Naive B cell (primary cell): ENCODE results near the gene COL24A1. TPM values are rescaled to one million over a fixed set of nuclear protein-coding genes. Genes with fewer than 3 reads are reported as not detected.
"Not testable (repeated sequence)": the region's sequence is repeated elsewhere in the genome, so short reads cannot be mapped to it uniquely, and the experiment has no call there.

ENCODE experiments used
- ATAC-seq, 2 donors: fragments of 150-1000 bp; cut with Tn5 transposase; 2 replicates each; pipeline ENCODE4 v1.10.0; 2021; ENCODE audit warnings: low read depth in 2 of 2, mild to moderate bottlenecking in 2 of 2, moderate library complexity in 2 of 2
- DNase-seq: peaks from one replicate; pipeline ENCODE4 v3.0.0; 2022
- H3K27ac Mint-ChIP-seq, 6 donors: one replicate each; pipeline ENCODE4 v1.8.0; 2020 to 2022; ENCODE audit warnings: mild to moderate bottlenecking in 6 of 6, mixed read lengths in 6 of 6, moderate library complexity in 5 of 6, inconsistent platforms in 2 of 6
- H3K27me3 Mint-ChIP-seq, 3 donors: one replicate each; pipeline ENCODE4 v1.8.0; 2021 to 2022; ENCODE audit warnings: mixed read lengths in 3 of 3, mild to moderate bottlenecking in 1 of 3
- H3K36me3 Mint-ChIP-seq, 2 donors: one replicate each; pipeline ENCODE4 v1.8.0; 2020 to 2022; ENCODE audit warnings: mixed read lengths in 2 of 2, inconsistent platforms in 1 of 2, mild to moderate bottlenecking in 1 of 2
- H3K4me1 Mint-ChIP-seq, 3 donors: one replicate each; pipeline ENCODE4 v1.8.0; 2020 to 2022; ENCODE audit warnings: mixed read lengths in 3 of 3, inconsistent platforms in 1 of 3, mild to moderate bottlenecking in 1 of 3, moderate library complexity in 1 of 3
- H3K4me3 Mint-ChIP-seq, 8 donors: one replicate each; pipeline ENCODE4 v1.8.0; 2020 to 2022; ENCODE audit warnings: mild to moderate bottlenecking in 8 of 8, mixed read lengths in 8 of 8, moderate library complexity in 8 of 8, inconsistent platforms in 2 of 8
- H3K9me3 Mint-ChIP-seq, 7 donors: one replicate each; pipeline ENCODE4 v1.8.0; 2020 to 2022; ENCODE audit warnings: mixed read lengths in 7 of 7, mild to moderate bottlenecking in 5 of 7, inconsistent platforms in 2 of 7, moderate library complexity in 1 of 7
- polyA plus RNA-seq, 6 donors: library from polyadenylated mRNA; unstranded; fragments of 300-500 nt; fragmentation: Illumina TruSeq; gene quantifications; one replicate each; pipeline ENCODE4 v1.2.3, GENCODE V29; 2021; ENCODE audit warnings: low read depth in 6 of 6

The COL24A1 gene
- polyA plus RNA-seq, 6 donors from 2014 or later = not detected

- Mint-ChIP-seq H3K4me3 (no peak overlapping the region), H3K4me1 (no peaks in the 10 kb centered on the region), H3K27ac (no peak overlapping the region), H3K36me3 (no peaks in the 10 kb centered on the region), H3K27me3 (no peaks in the 10 kb centered on the region), H3K9me3 (peaks cover 0 to 19% (median 4%) of the 10 kb centered on the region in 7 donors)
- ATAC-seq (no peak), DNase-seq (no peak)
Measured at GRCh38 chr1:85983316-85983715, 173.3 kb downstream of the COL24A1 start.

DNA sequence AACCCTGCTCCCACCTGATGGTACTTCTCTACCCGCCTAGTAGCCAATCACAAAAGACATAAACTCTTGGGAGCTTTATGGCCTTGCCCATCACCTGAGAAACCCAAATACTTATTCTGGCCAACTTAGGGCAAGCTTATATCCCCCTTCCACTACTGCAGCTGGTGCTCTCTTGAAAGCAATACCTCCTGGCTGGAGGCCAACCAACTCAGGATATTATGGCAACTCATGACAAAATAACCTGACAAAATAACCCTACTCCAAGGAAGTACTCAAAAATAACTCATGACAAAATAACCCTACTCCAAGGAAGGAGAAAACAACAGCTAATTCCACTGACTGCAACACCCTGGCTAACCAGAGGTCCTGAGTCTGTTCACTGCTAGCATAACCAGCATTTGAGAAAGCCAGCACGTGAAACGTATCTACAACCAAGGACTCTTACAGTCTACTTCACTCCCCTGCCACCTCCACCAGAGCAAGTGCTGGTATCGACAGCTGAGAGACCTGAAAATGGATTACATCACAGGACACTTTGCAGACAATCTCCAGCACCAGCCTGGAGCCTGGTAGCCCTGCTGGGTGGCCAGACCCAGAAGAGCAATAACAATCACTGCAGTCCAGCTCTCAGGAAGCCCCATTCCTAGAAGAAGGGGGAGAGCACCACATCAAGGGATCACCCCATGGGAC, 179.9 kb downstream of the COL24A1 start:
- Mint-ChIP-seq H3K4me1 (no peaks in the 10 kb centered on the region), H3K27ac (no peak overlapping the region), H3K4me3 (no peak overlapping the region), H3K9me3 (peaks cover 0 to 34% (median 10%) of the 10 kb centered on the region in 7 donors), H3K27me3 (no peaks in the 10 kb centered on the region), H3K36me3 (peaks cover 0 to 10% of the 10 kb centered on the region in 2 donors)
- ATAC-seq (no peak), DNase-seq (no peak)

GRCh38 chr1:85975912-85976371, 180.6 kb downstream of the COL24A1 start:
- Mint-ChIP-seq H3K9me3 (peaks cover 0 to 34% (median 10%) of the 10 kb centered on the region in 7 donors), H3K4me3 (no peak overlapping the region), H3K36me3 (peaks cover 0 to 10% of the 10 kb centered on the region in 2 donors), H3K27ac (no peak overlapping the region), H3K27me3 (no peaks in the 10 kb centered on the region), H3K4me1 (no peaks in the 10 kb centered on the region)
- ATAC-seq (no peak), DNase-seq (no peak)

DNA sequence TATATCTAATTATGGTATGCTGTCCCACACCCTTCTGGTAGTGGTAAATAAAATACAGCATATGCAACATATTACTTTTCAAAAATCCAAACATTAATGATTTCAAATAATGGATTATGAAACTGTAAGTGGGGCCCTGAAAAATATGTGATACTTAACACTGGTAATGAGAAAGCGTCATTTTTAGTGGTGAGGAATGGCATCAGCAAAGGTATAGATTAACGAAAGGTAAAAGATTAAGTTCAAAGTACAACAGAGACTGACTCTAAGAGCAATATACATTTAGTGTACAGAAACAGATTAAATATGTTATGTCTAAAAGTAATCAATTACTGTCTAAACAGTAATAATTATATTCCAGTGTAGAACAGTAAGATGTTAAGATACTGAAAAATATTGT, 194.1 kb downstream of the COL24A1 start:
- H3K4me1 Mint-ChIP-seq = no peaks in the 10 kb centered on the region
- no peaks in the 10 kb centered on the region for H3K27me3 Mint-ChIP-seq
- DNase-seq (no peak), ATAC-seq (no peak)
- H3K4me3 Mint-ChIP-seq = no peak overlapping the region
- no peaks in the 10 kb centered on the region for H3K36me3 Mint-ChIP-seq
- H3K9me3 Mint-ChIP-seq = peaks cover 0 to 4% (median 0%) of the 10 kb centered on the region in 7 donors
- H3K27ac Mint-ChIP-seq = no peak overlapping the region

- Mint-ChIP-seq H3K4me3 (no peak overlapping the region), H3K27ac (peak overlapping the region in 1 of 6 donors; percentile 6), H3K36me3 (no peaks in the 10 kb centered on the region), H3K9me3 (peaks cover 0 to 5% (median 0%) of the 10 kb centered on the region in 7 donors), H3K27me3 (no peaks in the 10 kb centered on the region), H3K4me1 (no peaks in the 10 kb centered on the region)
- DNase-seq (no peak), ATAC-seq (no peak)
Measured at GRCh38 chr1:85957760-85958159, 198.8 kb downstream of the COL24A1 start.

DNA sequence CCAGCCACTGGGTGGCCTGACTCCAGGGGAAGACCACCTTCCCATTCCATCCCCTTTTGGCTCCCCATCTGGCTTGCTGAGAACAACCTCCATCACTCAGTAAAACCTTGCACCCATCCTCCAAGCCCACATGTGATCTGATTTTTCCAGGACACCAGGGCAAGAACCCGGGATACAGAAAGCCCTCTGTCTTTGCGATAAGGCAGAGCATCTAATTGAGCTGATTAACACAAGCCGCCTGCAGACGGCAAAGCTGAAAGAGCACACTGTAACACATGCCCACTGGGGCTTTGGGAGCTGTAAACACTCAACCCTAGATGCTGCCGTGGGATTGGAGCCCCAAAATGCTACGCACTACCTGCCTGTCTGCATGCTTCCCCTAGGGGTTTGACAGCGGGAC, 201.4 kb downstream of the COL24A1 start:
- H3K9me3 Mint-ChIP-seq, H3K27ac Mint-ChIP-seq, ATAC-seq, DNase-seq, H3K27me3 Mint-ChIP-seq, H3K4me3 Mint-ChIP-seq, H3K36me3 Mint-ChIP-seq, H3K4me1 Mint-ChIP-seq: not testable (repeated sequence)

DNA sequence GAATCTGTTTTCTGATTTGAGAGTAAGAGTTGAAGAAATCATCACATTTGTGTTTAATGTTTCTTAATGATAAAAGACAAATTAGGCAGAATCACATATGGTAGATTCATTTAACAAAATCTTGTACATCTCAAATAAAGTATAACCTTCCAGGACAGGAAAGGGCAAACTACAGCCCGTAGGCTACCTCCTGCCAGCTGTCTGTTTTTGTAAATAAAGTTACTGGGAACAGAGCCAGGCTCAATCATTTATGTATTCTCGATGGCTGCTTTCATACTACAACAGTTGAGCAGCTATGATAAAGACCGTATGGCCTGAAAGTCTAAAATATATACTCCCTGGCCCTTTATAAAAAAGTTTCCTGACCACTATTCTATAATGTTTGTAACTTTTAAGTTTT, 204.1 kb downstream of the COL24A1 start:
- Mint-ChIP-seq H3K27ac (no peak overlapping the region), H3K9me3 (peaks cover 0 to 1% (median 0%) of the 10 kb centered on the region in 7 donors), H3K4me1 (no peaks in the 10 kb centered on the region), H3K4me3 (no peak overlapping the region), H3K36me3 (no peaks in the 10 kb centered on the region), H3K27me3 (no peaks in the 10 kb centered on the region)
- ATAC-seq (no peak), DNase-seq (no peak)

DNA sequence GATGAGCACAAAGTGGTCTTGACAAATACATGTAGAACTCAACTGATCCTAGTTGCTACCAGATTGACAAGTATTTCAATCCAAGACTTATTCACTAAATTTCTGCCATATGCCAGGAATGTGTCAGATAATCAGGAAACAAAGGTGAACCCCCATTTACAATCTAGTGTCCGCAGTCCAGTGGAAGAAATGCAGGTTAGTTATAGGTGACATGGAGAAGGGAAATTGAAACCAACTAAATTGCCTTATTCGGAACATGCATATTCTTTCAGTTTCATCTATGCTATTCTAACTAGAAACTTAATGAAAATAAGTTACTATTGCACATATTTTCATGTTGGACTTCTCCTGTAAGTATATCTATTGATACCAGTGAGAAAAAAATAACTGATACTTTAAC, 209.4 kb downstream of the COL24A1 start:
- H3K4me3 Mint-ChIP-seq = no peak overlapping the region
- no peak overlapping the region for H3K27ac Mint-ChIP-seq
- H3K9me3 Mint-ChIP-seq = no peaks in the 10 kb centered on the region
- no peaks in the 10 kb centered on the region for H3K27me3 Mint-ChIP-seq
- ATAC-seq = no peak
- H3K4me1 Mint-ChIP-seq = no peaks in the 10 kb centered on the region
- DNase-seq = no peak
- no peaks in the 10 kb centered on the region for H3K36me3 Mint-ChIP-seq

DNA sequence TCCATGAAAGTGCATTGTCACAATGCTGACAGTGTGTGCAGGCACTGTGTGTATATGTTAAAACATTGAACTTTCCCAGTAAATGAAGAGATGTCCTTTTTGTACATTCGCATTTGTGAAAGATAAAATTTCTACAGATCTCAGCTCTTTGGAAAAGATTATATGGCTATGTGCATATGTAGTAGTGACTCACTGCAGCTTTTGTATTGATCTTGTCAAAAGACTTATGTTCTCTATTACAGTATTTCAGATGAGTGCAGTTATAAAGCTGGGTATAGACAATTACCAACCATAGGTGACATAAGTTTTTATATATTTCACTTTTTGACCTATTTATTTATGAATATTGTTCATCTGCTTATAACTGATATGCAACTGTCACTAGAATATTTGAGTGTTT, 212.6 kb downstream of the COL24A1 start:
- H3K4me3 Mint-ChIP-seq = no peak overlapping the region
- no peaks in the 10 kb centered on the region for H3K9me3 Mint-ChIP-seq
- no peaks in the 10 kb centered on the region for H3K27me3 Mint-ChIP-seq
- ATAC-seq (no peak), DNase-seq (no peak)
- H3K36me3 Mint-ChIP-seq = no peaks in the 10 kb centered on the region
- no peaks in the 10 kb centered on the region for H3K4me1 Mint-ChIP-seq
- H3K27ac Mint-ChIP-seq = no peak overlapping the region

DNA sequence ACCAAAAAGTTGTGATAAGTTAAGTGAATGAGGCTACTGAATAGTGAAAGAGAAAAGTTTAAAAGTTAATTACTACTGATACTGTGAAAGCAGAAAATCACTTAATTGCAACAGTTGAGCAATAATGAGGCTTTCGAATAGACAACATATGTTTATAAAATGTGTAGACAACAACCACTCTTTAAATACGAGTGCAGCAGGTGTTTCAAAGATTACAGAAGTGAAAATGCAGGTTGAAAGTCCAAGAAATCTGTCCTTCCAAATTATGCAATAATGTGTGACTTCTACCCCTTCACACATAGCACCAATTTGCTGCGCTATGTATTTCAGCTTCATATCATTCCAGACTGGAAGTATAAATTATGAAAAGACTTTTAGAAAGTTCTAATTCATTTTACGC, 213.0 kb downstream of the COL24A1 start:
- no peaks in the 10 kb centered on the region for H3K27me3 Mint-ChIP-seq
- DNase-seq (no peak), ATAC-seq (no peak)
- no peaks in the 10 kb centered on the region for H3K9me3 Mint-ChIP-seq
- no peak overlapping the region for H3K27ac Mint-ChIP-seq
- H3K36me3 Mint-ChIP-seq = no peaks in the 10 kb centered on the region
- no peaks in the 10 kb centered on the region for H3K4me1 Mint-ChIP-seq
- no peak overlapping the region for H3K4me3 Mint-ChIP-seq

DNA sequence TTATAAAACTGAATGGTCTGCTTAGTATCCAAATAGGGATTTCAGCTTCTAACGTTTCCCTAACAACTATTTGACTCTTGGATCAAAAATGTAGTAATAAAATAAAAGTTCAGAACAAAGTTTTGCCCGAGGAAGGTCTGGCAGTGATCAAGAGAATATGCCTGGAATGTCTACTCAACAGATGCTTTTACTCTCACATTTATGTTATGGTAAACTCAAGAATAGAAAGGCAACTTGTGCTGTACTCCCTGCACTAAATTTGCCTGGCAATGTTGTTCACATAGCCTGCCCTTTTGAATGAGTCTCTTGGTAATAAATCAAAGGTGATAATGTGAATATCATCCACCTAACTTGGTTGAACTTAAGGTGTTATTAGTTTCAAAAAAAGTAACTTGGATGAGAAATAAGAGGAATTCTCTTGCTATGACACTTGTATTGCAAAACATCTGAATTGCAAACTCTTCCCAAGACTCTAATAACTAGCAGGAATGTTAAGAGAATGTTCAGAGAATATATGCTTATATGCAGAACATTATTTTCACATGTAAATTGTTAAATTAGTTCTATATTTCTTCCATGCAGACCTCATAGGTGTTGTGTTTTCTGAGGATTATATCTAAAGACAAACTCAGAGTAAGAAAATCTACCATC, 215.8 kb downstream of the COL24A1 start:
- Mint-ChIP-seq H3K9me3 (no peaks in the 10 kb centered on the region), H3K4me1 (no peaks in the 10 kb centered on the region), H3K27ac (peak overlapping the region in 1 of 6 donors; percentile 9), H3K36me3 (no peaks in the 10 kb centered on the region), H3K27me3 (no peaks in the 10 kb centered on the region), H3K4me3 (no peak overlapping the region)
- no peak for ATAC-seq
- no peak for DNase-seq

DNA sequence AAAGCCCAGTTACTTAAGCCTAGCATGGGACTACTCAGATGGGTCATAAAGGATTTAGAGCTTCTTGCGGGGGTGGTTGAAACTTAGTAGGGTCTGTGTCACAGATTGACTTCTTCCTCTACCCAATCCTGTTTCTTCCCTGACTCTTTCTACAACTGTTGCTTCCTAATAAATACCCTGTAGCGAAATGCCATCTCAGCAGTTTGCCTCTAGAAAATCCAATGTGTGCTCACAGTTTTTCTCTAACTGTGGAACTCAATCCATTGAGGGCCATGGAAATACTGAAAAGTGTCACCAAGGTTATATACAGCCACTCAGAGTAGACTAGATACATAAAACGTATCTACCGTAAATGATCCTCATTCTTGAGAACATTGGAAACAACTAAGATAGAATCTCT, 217.7 kb downstream of the COL24A1 start:
- H3K36me3 Mint-ChIP-seq = no peaks in the 10 kb centered on the region

DNA sequence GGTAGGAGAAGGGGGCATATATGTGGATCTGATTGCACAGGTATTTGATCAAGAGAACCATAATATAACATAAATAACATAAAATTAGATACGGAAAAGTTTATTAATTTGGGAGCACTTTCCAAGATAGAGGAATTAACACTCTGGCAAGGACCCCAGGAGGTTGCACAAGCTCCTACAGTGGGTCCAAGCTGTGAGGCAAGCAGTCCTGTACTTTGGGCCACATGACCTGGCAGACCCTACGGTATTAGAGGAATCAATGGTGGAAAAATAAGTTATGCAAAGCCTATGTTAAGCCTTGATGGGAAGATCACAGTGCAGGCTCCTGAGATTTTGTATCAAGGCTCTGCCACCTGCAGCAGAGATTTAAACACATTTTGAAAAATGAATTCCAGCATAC, 220.1 kb downstream of the COL24A1 start:
- Mint-ChIP-seq H3K27me3 (no peaks in the 10 kb centered on the region), H3K36me3 (no peaks in the 10 kb centered on the region), H3K9me3 (no peaks in the 10 kb centered on the region), H3K4me1 (no peaks in the 10 kb centered on the region), H3K4me3 (no peak overlapping the region), H3K27ac (no peak overlapping the region)
- ATAC-seq = no peak
- DNase-seq = no peak

More for the DNA sequence above, 217.7 kb downstream of the COL24A1 start:
- DNase-seq (no peak), ATAC-seq (no peak)
- H3K4me1 Mint-ChIP-seq = no peaks in the 10 kb centered on the region
- no peaks in the 10 kb centered on the region for H3K27me3 Mint-ChIP-seq
- no peaks in the 10 kb centered on the region for H3K9me3 Mint-ChIP-seq
- H3K27ac Mint-ChIP-seq = no peak overlapping the region
- H3K4me3 Mint-ChIP-seq = no peak overlapping the region

- DNase-seq = no peak
- no peak for ATAC-seq
- H3K4me3 Mint-ChIP-seq = no peak overlapping the region
- no peak overlapping the region for H3K27ac Mint-ChIP-seq
- H3K9me3 Mint-ChIP-seq = no peaks in the 10 kb centered on the region
- no peaks in the 10 kb centered on the region for H3K36me3 Mint-ChIP-seq
- no peaks in the 10 kb centered on the region for H3K27me3 Mint-ChIP-seq
- H3K4me1 Mint-ChIP-seq = no peaks in the 10 kb centered on the region
Measured at GRCh38 chr1:85936057-85936456, 220.5 kb downstream of the COL24A1 start.
